Dermis blood vessel endothelial cell (primary cell): ENCODE data around the gene TBC1D22B. TPM values are rescaled to one million over a fixed set of nuclear protein-coding genes. Genes with fewer than 3 reads are reported as not detected.

Experiments used
- DNase-seq: peaks from one replicate; pipeline ENCODE4 v3.0.0; 2010
- total RNA-seq: library from RNA; depleted of rRNA; stranded (reverse); fragments of >200 nt; gene quantifications from 2 replicates; pipeline ENCODE4 v1.2.3, GENCODE V29; 2014

TBC1D22B gene
- total RNA-seq, 1 donor from 2014 or later: 9.5 TPM

GRCh38 chr6:37239950-37240713, 17.4 kb upstream of the TBC1D22B start:
- peak; percentile 99 for DNase-seq

- no peak for DNase-seq
Observed at GRCh38 chr6:37241131-37241530, 16.4 kb upstream of the TBC1D22B start.

- no peak for DNase-seq
Observed at GRCh38 chr6:37241775-37242428, 15.7 kb upstream of the TBC1D22B start.

GRCh38 chr6:37242429-37243052, 15.0 kb upstream of the TBC1D22B start:
- peak; percentile 97 for DNase-seq

GRCh38 chr6:37243131-37243815, 14.3 kb upstream of the TBC1D22B start:
- DNase-seq: no peak

GRCh38 chr6:37243816-37244370, 13.7 kb upstream of the TBC1D22B start:
- DNase-seq: no peak

GRCh38 chr6:37244430-37245310, 12.9 kb upstream of the TBC1D22B start:
- peak; percentile 100 for DNase-seq

GRCh38 chr6:37251211-37251780, 6.3 kb upstream of the TBC1D22B start:
- peak; percentile 53 for DNase-seq

- no peak for DNase-seq
Observed at GRCh38 chr6:37253486-37254007, 4.0 kb upstream of the TBC1D22B start.

GRCh38 chr6:37254881-37255280, 2.7 kb upstream of the TBC1D22B start:
- DNase-seq: no peak

GRCh38 chr6:37256692-37257319, 766 bp upstream of the TBC1D22B start:
- peak; percentile 26 for DNase-seq

GRCh38 chr6:37257320-37257633, 295 bp upstream of the TBC1D22B start:
- DNase-seq: no peak

- peak; percentile 33 for DNase-seq
Observed at GRCh38 chr6:37258405-37259105, 983 bp downstream of the TBC1D22B start.

GRCh38 chr6:37259191-37259590, 1.6 kb downstream of the TBC1D22B start:
- DNase-seq: peak; percentile 88

GRCh38 chr6:37260040-37260439, 2.5 kb downstream of the TBC1D22B start:
- peak; percentile 23 for DNase-seq

- no peak for DNase-seq
Observed at GRCh38 chr6:37260444-37260843, 2.9 kb downstream of the TBC1D22B start.

GRCh38 chr6:37261198-37261597, 3.6 kb downstream of the TBC1D22B start:
- no peak for DNase-seq

GRCh38 chr6:37262446-37263026, 5.0 kb downstream of the TBC1D22B start:
- no peak for DNase-seq

- DNase-seq: no peak
Observed at GRCh38 chr6:37265001-37265400, 7.4 kb downstream of the TBC1D22B start.

- no peak for DNase-seq
Observed at GRCh38 chr6:37265860-37266259, 8.3 kb downstream of the TBC1D22B start.
